Psoas muscle (tissue), 8 donors: Measurements from ENCODE around the gene BMPR1B. TPM values are rescaled to one million over a fixed set of nuclear protein-coding genes. Genes with fewer than 3 reads are reported as not detected.

ENCODE experiments used
- ATAC-seq, 4 donors: fragments of 200-7000 bp; cut with Tn5 transposase; one replicate each; pipeline ENCODE4 v1.9.1; 2020; ENCODE audit warnings: moderate library complexity in 3 of 4, mild to moderate bottlenecking in 2 of 4
- DNase-seq, 2 donors: peaks; one replicate each; pipeline ENCODE4 v3.0.0-alpha.2; 2020
- H3K27ac ChIP-seq: fragments of 200-600 bp; one replicate; pipeline ENCODE4 v1.8.0; 2022
- H3K27me3 ChIP-seq, 3 donors: fragments of 200-600 bp in 1 of 3; one replicate each; pipeline versions ENCODE4 v1.6.1 to v1.8.0; 2013 to 2022; ENCODE audit warnings: low read length in 2 of 3, mild to moderate bottlenecking in 2 of 3, moderate library complexity in 1 of 3; ENCODE audit not compliant: insufficient read depth in 3 of 3
- H3K36me3 ChIP-seq, 2 donors: fragments of 200-600 bp in 1 of 2; one replicate each; pipeline versions ENCODE4 v1.6.1 to v1.8.0; 2013 to 2022; ENCODE audit warnings: low read depth in 1 of 2, mild to moderate bottlenecking in 1 of 2, moderate library complexity in 1 of 2; ENCODE audit not compliant: insufficient read depth in 1 of 2
- H3K4me1 ChIP-seq: fragments of 200-600 bp; one replicate; pipeline ENCODE4 v1.8.0; 2022
- H3K4me3 ChIP-seq: fragments of 200-600 bp; one replicate; pipeline ENCODE4 v1.8.0; 2022; ENCODE audit warnings: mild to moderate bottlenecking
- H3K9me3 ChIP-seq: fragments of 200-600 bp; one replicate; pipeline ENCODE4 v1.8.0; 2022
- WGBS, 3 donors: extraction: QIAGEN DNeasy Blood & Tissue Kit; methylation state at CpG; one replicate each; pipeline versions ENCODE4 v1.1.6 to v1.1.7; 2013; 5-methylcytosine and 5-hydroxymethylcytosine counted together
- intact Hi-C, 2 donors: fragments of 100-400 bp; cut with DNase I; formaldehyde crosslinking; loops; one replicate each; pipeline versions ENCODE4 v1.11.0 to v1.14.2; 2022
- polyA plus RNA-seq, 3 donors: library from polyadenylated mRNA; stranded (reverse); fragments of 200-250 nt; gene quantifications; one replicate each; pipeline ENCODE4 v1.2.3, GENCODE V29; 2013
- total RNA-seq, 4 donors: library from RNA; stranded (reverse); fragmentation: NEBNext Ultra II Directional in 2 of 4; extraction: Animal tissue kit (Norgen Biotek cat#: 25700) in 2 of 4; gene quantifications; one replicate each; pipeline versions ENCODE4 v1.2.1 to v1.2.4, GENCODE V29; 2021 to 2023
- TF ChIP-seq, protein P1 (sequence below): fragments of 200-600 bp; IDR thresholded peaks from one replicate; pipeline ENCODE4 v1.8.0; 2022; ENCODE audit warnings: antibody characterized with exemption
- donor health status: healthy with polysubstance abuse.
- donor health status: DM: no; HTN: no; CAD: no; lungs with moderate emphysema.
- donor health status: Bipolar disorder and iron deficiency.
- donor health status: healthy.
- donor health status: DM: yes; HTN: yes; CAD: no.
- donor health status: DM: no; HTN: no; CAD: no.
- donor health status: DM: no; HTN: no; CAD: no.
- donor health status: DM: yes; HTN: yes; CAD: no.

Gene BMPR1B
- total and polyA plus RNA-seq, 7 donors: 0.26 to 13.0 (median 1.0) TPM

DNA sequence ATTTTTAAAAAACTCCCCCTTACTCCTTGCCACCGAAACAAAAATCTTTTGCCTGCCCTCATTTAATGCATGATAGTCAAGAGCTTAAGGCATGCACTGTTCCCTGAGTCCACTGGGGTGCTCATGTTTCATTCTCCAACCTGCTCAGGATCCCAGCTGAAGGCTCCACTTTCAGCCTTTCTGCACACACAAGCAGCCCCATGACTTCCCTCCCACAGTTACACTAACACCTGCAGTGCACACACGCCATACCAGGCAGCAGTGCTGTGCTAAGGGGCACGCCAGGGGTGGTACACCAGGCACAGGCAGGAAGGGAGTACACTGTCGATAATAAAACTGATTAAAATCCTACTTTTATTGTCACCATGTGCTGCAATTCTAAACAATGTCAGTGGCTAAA, 385.2 kb downstream of the BMPR1B start:
- intact Hi-C loops: no loop called here
- Histone ChIP-seq H3K4me1 (no peaks in the 10 kb centered on the region), H3K27me3 (no peaks in the 10 kb centered on the region), H3K4me3 (no peak overlapping the region), H3K36me3 (no peaks in the 10 kb centered on the region), H3K9me3 (no peaks in the 10 kb centered on the region), H3K27ac (no peak overlapping the region)
- 59 to 83% (median 79%) methylated on average over 4 of the region's 4 CpGs for WGBS, 3 donors
- ATAC-seq: no peak
- TF ChIP-seq, protein P1, sequence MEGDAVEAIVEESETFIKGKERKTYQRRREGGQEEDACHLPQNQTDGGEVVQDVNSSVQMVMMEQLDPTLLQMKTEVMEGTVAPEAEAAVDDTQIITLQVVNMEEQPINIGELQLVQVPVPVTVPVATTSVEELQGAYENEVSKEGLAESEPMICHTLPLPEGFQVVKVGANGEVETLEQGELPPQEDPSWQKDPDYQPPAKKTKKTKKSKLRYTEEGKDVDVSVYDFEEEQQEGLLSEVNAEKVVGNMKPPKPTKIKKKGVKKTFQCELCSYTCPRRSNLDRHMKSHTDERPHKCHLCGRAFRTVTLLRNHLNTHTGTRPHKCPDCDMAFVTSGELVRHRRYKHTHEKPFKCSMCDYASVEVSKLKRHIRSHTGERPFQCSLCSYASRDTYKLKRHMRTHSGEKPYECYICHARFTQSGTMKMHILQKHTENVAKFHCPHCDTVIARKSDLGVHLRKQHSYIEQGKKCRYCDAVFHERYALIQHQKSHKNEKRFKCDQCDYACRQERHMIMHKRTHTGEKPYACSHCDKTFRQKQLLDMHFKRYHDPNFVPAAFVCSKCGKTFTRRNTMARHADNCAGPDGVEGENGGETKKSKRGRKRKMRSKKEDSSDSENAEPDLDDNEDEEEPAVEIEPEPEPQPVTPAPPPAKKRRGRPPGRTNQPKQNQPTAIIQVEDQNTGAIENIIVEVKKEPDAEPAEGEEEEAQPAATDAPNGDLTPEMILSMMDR: no peak
- no peak for DNase-seq

GRCh38 chr4:95151255-95151654, 393.5 kb downstream of the BMPR1B start:
- H3K9me3 ChIP-seq: no peaks in the 10 kb centered on the region
- TF ChIP-seq, protein P1: no peak
- no peaks in the 10 kb centered on the region for H3K4me1 ChIP-seq
- ATAC-seq (no peak), DNase-seq (no peak)
- H3K27ac ChIP-seq: no peak overlapping the region
- H3K27me3 ChIP-seq: no peaks in the 10 kb centered on the region
- H3K4me3 ChIP-seq: no peak overlapping the region
- peaks cover 0 to 12% of the 10 kb centered on the region in 2 donors for H3K36me3 ChIP-seq
- intact Hi-C loops: no loop called here
- 94 to 99% (median 95%) methylated on average over 3 of the region's 3 CpGs for WGBS, 3 donors

DNA sequence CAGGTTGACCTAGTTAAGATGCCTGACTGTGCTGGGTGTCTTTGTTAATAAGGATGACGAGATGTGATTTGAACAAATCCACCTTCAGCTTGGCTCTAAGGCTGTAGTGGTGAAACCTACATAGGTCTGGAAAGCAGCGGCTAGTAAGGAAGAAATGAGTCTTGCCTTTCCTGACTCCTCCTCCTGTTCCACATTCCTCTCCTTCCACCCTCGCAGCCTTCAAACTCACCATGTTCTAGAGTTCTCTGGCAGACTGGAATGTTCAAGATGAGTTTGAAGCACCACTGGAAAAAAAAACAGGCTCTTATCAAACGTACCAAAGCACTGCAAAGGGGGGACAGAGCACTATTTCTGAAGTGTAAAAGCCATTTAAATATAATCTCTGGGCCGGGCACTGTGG, 395.4 kb downstream of the BMPR1B start:
- Histone ChIP-seq H3K9me3 (no peaks in the 10 kb centered on the region), H3K27me3 (no peaks in the 10 kb centered on the region), H3K27ac (no peak overlapping the region), H3K4me3 (no peak overlapping the region), H3K36me3 (peaks cover 0 to 12% of the 10 kb centered on the region in 2 donors), H3K4me1 (no peaks in the 10 kb centered on the region)
- WGBS, 3 donors: 78 to 82% (median 78%) methylated on average over 5 of the region's 5 CpGs
- ATAC-seq (no peak), DNase-seq (no peak)
- TF ChIP-seq, protein P1: no peak
- intact Hi-C loops: no loop called here

GRCh38 chr4:95155759-95156451, 398.1 kb downstream of the BMPR1B start:
- no peak overlapping the region for H3K27ac ChIP-seq
- TF ChIP-seq, protein P1: peak; percentile 45
- H3K27me3 ChIP-seq: no peaks in the 10 kb centered on the region
- DNase-seq: no peak
- 82 to 87% (median 86%) methylated on average over 2 of the region's 2 CpGs for WGBS, 3 donors
- intact Hi-C loops: no loop called here
- H3K4me3 ChIP-seq: no peak overlapping the region
- H3K36me3 ChIP-seq: peaks cover 0 to 23% of the 10 kb centered on the region in 2 donors
- H3K4me1 ChIP-seq: no peaks in the 10 kb centered on the region
- no peaks in the 10 kb centered on the region for H3K9me3 ChIP-seq
- no peak for ATAC-seq

DNA sequence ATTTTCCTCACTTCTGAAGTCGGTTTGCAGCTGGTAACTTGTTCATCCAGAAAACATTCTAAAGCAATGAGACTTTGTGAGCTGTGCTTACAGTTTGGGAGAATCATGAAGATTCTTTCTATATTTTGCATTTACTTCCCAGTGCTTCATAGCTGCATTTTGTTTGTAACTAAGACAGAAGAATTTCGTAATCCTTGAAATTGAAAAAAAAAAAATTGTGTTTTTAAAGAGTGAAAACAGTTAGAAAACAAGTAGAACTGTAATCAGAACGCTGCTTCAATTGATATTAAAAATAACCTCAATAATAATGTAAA, 398.7 kb downstream of the BMPR1B start:
- DNase-seq: no peak
- Histone ChIP-seq H3K4me1 (no peaks in the 10 kb centered on the region), H3K36me3 (peaks cover 0 to 23% of the 10 kb centered on the region in 2 donors), H3K9me3 (no peaks in the 10 kb centered on the region), H3K27ac (no peak overlapping the region), H3K4me3 (no peak overlapping the region), H3K27me3 (no peaks in the 10 kb centered on the region)
- TF ChIP-seq, protein P1: no peak
- WGBS, 3 donors: 45 to 53% (median 50%) methylated on average over 3 of the region's 3 CpGs
- ATAC-seq: no peak
- intact Hi-C loops: no loop called here
